ENCODE results near the gene SYNE3. TPM values are rescaled to one million over a fixed set of nuclear protein-coding genes. Genes with fewer than 3 reads are reported as not detected.

SYNE3 gene
- total and polyA plus RNA-seq, 3 donors from 2014 or later: 8.3 to 38.9 (median 37.6) TPM

- no peaks in the 10 kb centered on the region for H3K27me3 ChIP-seq
- intact Hi-C loops (cut with DNase I; ENCODE audit: low total_unique reads): no loop called here
- H3K4me1 ChIP-seq: peaks cover 43% of the 10 kb centered on the region
- DNase-seq: no peak
- H3K9me3 ChIP-seq: no peaks in the 10 kb centered on the region
- 76 to 81% methylated on average over 12 of the region's 12 CpGs for WGBS, 2 donors
- no peaks in the 10 kb centered on the region for H3K36me3 ChIP-seq (ENCODE audit: low read depth, missing control alignments)
- TF ChIP-seq POLR2A (IDR thresholded peaks at IDR 0.05): no peak
- TF ChIP-seq CTCF (IDR thresholded peaks at IDR 0.05): no peak
- H3K27ac ChIP-seq: no peak overlapping the region
- H3K4me3 ChIP-seq: no peak overlapping the region
Observed at GRCh38 chr14:95523051-95523814, 6.8 kb upstream of the SYNE3 start.

DNA sequence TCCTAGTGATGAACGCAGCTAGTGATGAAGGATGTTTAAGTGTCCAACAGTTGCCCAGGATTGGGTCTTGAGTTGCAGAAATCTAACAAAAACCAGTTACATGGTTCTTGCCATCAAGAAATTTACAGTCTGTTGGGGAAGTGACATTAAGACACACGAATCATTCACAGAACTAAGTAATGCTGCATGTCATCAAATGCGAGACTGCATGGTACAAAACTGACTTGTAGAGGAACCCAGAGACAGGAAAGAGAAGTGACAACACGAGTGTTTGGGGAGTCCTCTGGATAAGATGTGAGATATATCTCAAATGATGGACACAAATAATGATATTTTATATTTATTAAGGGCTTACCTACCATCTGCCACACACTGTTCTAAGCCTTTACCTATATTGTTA is 6.1 kb upstream of the SYNE3 start:
- 83 to 86% methylated on average over 4 of the region's 4 CpGs for WGBS, 2 donors
- Histone ChIP-seq H3K36me3 (ENCODE audit: low read depth, missing control alignments) (no peaks in the 10 kb centered on the region), H3K4me1 (peaks cover 49% of the 10 kb centered on the region), H3K27ac (no peak overlapping the region), H3K27me3 (no peaks in the 10 kb centered on the region), H3K4me3 (no peak overlapping the region), H3K9me3 (no peaks in the 10 kb centered on the region)
- TF ChIP-seq POLR2A (IDR thresholded peaks at IDR 0.05): no peak
- TF ChIP-seq CTCF (IDR thresholded peaks at IDR 0.05): no peak
- intact Hi-C loops (cut with DNase I; ENCODE audit: low total_unique reads): no loop called here
- no peak for DNase-seq

DNA sequence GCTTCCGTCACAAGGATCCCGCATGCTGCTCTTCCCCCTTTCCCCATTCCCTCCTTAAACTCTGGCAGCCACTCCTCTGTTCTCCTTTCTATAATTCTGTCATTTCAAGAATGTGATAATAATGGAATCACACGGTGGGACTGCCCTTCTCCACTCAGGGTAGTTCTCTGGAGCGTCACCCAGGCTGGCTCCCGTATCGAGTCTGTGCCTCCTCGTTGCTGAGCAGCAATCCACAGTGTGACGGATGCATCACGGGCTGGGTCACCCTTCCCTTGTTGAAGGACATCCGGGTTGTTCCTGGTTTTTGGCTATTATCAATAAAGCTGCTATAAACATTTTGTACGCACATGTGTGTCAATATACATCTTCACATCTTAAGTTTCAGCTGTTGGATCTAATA is 5.7 kb upstream of the SYNE3 start:
- TF ChIP-seq POLR2A (IDR thresholded peaks at IDR 0.05) (no peak), CTCF (IDR thresholded peaks at IDR 0.05) (no peak)
- no peak overlapping the region for H3K27ac ChIP-seq
- peaks cover 51% of the 10 kb centered on the region for H3K4me1 ChIP-seq
- H3K4me3 ChIP-seq: no peak overlapping the region
- no peaks in the 10 kb centered on the region for H3K27me3 ChIP-seq
- intact Hi-C loops (cut with DNase I; ENCODE audit: low total_unique reads): no loop called here
- no peak for DNase-seq
- H3K36me3 ChIP-seq (ENCODE audit: low read depth, missing control alignments): no peaks in the 10 kb centered on the region
- 79 to 90% methylated on average over 11 of the region's 11 CpGs for WGBS, 2 donors
- H3K9me3 ChIP-seq: no peaks in the 10 kb centered on the region

- Histone ChIP-seq H3K4me3 (no peak overlapping the region), H3K9me3 (no peaks in the 10 kb centered on the region), H3K4me1 (peaks cover 52% of the 10 kb centered on the region), H3K36me3 (ENCODE audit: low read depth, missing control alignments) (no peaks in the 10 kb centered on the region), H3K27me3 (no peaks in the 10 kb centered on the region), H3K27ac (no peak overlapping the region)
- TF ChIP-seq CTCF (IDR thresholded peaks at IDR 0.05): no peak
- TF ChIP-seq POLR2A (IDR thresholded peaks at IDR 0.05): no peak
- DNase-seq: no peak
- WGBS, 2 donors: 90 to 91% methylated on average over 4 of the region's 4 CpGs
- intact Hi-C loops (cut with DNase I; ENCODE audit: low total_unique reads): no loop called here
Observed at GRCh38 chr14:95521001-95521400, 4.6 kb upstream of the SYNE3 start.

- 74 to 84% methylated on average over 3 of the region's 3 CpGs for WGBS, 2 donors
- Histone ChIP-seq H3K27ac (no peak overlapping the region), H3K36me3 (ENCODE audit: low read depth, missing control alignments) (no peaks in the 10 kb centered on the region), H3K4me3 (no peak overlapping the region), H3K27me3 (no peaks in the 10 kb centered on the region), H3K4me1 (peaks cover 58% of the 10 kb centered on the region), H3K9me3 (no peaks in the 10 kb centered on the region)
- DNase-seq: no peak
- TF ChIP-seq CTCF (IDR thresholded peaks at IDR 0.05) (no peak), POLR2A (IDR thresholded peaks at IDR 0.05) (no peak)
- intact Hi-C loops (cut with DNase I; ENCODE audit: low total_unique reads): no loop called here
Observed at GRCh38 chr14:95520346-95520745, 3.9 kb upstream of the SYNE3 start.
